ENCODE data around the gene KIRREL3.

KIRREL3 gene

DNA sequence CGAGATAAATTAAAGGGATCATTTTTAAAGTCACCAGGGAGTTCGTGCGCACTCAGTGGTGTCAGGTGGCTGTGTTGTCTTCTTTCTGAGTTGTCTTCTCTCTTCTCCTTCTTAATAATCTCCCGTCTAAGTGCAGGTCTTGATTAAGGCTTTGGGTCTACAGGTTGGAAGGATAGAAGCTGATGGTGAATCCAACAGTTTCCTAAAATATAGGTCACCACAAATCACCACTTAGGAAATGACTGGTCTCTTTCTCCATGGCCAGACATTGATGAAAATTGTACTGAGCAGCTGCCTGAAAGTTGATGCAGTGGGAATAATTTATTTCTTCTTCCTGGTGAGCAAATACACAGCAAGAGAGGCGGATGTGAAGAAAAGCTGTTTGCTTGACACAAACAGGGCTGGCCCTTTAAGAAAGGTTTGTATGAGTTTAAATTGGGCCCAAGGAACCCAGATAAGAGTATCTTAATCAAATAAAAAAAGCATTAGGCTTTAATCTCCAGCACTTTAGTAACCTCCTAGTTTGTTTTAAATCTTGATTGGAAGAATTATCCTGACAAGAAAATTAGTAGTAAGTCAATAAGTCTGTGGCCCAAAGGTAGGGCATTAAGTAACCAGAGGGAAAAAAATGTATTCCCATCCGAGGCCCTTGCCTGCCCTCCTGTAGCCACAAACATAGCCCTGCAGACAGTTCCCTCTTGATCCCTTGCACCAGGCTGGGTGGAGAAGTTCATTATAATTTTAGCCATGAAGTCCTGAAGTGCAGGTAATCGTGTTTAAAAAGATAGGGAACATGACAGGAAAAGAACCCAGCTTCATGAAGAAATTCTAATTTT, 245.8 kb downstream of the KIRREL3 start:
- DNase-seq (ENCODE audit: low read depth in 1 of 2, low spot score in 1 of 2), result no peak
- in situ Hi-C loops (cut with HindIII; ENCODE audit: low pct_unique_long_range_greater_than_20kb, low sequenced_read_pairs), result no loop called here

DNA sequence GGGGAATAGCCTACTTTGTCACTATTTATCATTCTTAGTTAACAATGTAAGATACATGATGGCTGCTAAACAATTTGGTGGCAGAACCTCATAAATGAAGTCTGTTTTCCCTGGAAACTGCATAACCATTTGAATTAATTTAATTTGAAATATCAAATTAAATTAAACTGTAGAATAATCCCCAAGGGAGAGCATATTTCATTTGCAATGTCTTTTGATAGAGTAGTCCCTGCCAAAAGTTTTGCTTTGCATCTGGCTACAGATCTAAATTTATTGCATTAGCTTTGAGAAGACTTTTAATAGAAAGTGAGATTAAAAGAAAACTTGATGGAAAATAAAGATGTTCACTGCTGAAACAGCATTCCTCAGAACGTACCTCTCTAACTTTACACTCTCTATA, 246.6 kb downstream of the KIRREL3 start:
- no peak for TF ChIP-seq JUND (IDR thresholded peaks at IDR 0.05; ENCODE audit: low read depth)
- DNase-seq (ENCODE audit: low read depth in 1 of 2, low spot score in 1 of 2), result no peak
- in situ Hi-C loops (cut with HindIII; ENCODE audit: low pct_unique_long_range_greater_than_20kb, low sequenced_read_pairs), result no loop called here

More for the DNA sequence above, 245.8 kb downstream of the KIRREL3 start:
- TF ChIP-seq JUND (IDR thresholded peaks at IDR 0.05; ENCODE audit: low read depth), result no peak

DNA sequence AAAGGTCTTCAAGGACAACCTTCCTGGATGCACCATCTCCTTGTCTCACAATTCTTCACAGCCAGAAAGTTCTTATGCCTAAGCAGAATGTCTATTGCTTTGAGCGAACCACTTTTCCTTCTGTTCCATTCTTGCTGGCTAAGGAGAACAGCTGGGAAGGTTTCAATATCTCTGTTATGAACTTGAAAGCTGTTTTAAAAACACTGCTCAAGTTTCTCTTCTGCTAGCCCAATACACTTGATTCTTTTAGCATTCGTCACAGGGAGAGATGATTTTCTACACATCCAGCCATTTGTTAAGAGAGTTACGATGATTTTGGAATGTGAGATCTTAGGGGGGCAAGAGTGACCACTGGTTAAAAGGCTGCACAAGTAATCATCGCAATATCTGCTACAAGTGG, 249.3 kb downstream of the KIRREL3 start:
- no peak for DNase-seq (ENCODE audit: low read depth in 1 of 2, low spot score in 1 of 2)
- in situ Hi-C loops (cut with HindIII; ENCODE audit: low pct_unique_long_range_greater_than_20kb, low sequenced_read_pairs), result no loop called here
- TF ChIP-seq JUND (IDR thresholded peaks at IDR 0.05; ENCODE audit: low read depth), result no peak

DNA sequence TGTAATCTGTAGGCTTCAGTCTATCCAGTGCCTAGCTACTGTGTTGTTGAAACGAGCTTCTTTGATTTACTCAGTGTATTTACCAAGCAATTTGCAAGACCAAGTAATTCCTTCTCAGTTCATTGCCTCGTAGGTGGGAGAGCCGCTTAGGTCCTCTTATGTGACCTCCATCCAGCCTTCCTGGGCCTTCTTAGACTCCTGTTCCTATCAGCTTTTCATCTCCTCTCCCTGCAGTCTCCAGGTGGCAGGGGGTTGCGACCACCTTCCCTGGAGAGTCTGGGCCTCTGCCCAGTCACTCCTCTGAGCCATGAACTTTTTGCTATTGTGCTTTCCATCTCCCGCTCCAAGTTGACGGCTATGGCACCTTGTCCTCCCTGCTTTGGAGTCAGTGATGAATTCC, 251.8 kb downstream of the KIRREL3 start:
- in situ Hi-C loops (cut with HindIII; ENCODE audit: low pct_unique_long_range_greater_than_20kb, low sequenced_read_pairs), result no loop called here
- no peak for DNase-seq (ENCODE audit: low read depth in 1 of 2, low spot score in 1 of 2)
- TF ChIP-seq JUND (IDR thresholded peaks at IDR 0.05; ENCODE audit: low read depth), result no peak

DNA sequence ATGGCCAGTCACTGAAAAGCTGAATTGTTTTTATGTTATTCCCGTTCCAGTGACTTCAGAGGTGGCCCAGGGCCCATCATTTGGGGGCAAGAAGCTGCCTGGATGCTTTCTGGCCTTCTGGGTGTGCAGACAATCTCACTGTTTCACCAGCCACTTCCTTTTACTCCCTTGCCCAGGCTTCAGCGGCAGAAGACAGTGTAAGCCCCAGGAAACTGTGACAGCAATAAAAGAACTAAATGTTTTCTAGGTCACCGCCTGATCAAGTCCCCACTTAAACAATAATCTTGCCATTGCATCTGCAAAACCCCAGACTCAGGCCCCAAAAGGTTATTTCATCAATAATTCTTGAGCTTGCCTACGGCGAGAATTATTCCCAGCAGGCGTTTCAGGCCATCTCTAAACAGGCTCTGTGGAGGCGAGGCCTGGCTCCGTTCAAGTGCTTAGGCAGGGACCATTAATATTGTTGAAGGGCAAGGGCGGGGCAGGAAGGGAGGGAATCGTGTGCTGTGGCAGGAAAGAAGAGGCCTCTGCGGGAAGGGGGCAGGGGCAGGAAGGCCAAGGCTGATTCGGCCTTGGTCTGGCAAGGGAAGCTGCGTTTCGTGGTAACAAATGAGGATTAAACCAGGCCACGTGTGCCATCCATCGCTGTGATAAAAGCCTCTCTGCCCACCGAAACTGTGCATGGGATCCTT, 252.3 kb downstream of the KIRREL3 start:
- in situ Hi-C loops (cut with HindIII; ENCODE audit: low pct_unique_long_range_greater_than_20kb, low sequenced_read_pairs), result no loop called here
- TF ChIP-seq JUND (IDR thresholded peaks at IDR 0.05; ENCODE audit: low read depth), result no peak
- no peak for DNase-seq (ENCODE audit: low read depth in 1 of 2, low spot score in 1 of 2)

DNA sequence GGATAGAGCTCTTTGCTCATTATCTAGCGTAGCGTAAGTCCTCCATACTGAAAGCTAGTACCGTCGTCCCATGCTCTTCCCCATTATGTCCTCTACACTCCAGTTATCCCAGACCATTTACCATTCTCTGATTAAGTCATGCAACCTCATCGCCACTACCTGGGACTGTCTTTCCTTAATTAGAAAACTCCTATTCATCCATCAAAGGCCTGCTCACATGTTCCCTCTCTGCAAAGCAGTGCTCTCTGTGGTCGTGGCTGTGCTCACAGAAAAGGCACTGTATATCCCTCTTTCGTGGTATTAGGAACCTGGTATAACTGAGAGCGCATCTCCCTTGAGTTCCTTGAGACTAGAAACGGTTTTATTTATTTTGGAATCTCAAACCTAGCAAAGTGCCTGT, 253.3 kb downstream of the KIRREL3 start:
- in situ Hi-C loops (cut with HindIII; ENCODE audit: low pct_unique_long_range_greater_than_20kb, low sequenced_read_pairs), result no loop called here
- no peak for DNase-seq (ENCODE audit: low read depth in 1 of 2, low spot score in 1 of 2)
- no peak for TF ChIP-seq JUND (IDR thresholded peaks at IDR 0.05; ENCODE audit: low read depth)

DNA sequence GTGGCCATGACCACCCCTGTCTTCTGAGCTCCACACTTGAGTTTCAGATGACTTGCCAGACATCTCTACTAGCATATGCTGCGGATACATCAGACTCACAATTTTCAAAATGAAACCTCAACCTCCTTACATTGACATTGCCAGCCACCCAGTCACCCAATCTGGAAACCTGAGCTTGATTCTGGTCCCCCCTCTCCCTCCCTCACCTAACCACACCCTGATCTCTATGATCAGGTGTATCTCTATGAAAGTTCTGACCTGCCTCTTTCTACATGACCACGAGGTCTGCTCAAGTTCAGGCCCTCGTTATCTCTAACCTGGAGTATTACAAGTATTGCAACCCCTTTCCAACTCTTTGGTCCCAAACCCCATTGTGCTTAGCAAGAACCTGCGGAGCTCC, 254.1 kb downstream of the KIRREL3 start:
- in situ Hi-C loops (cut with HindIII; ENCODE audit: low pct_unique_long_range_greater_than_20kb, low sequenced_read_pairs), result no loop called here
- no peak for DNase-seq (ENCODE audit: low read depth in 1 of 2, low spot score in 1 of 2)
- TF ChIP-seq JUND (IDR thresholded peaks at IDR 0.05; ENCODE audit: low read depth), result no peak

DNA sequence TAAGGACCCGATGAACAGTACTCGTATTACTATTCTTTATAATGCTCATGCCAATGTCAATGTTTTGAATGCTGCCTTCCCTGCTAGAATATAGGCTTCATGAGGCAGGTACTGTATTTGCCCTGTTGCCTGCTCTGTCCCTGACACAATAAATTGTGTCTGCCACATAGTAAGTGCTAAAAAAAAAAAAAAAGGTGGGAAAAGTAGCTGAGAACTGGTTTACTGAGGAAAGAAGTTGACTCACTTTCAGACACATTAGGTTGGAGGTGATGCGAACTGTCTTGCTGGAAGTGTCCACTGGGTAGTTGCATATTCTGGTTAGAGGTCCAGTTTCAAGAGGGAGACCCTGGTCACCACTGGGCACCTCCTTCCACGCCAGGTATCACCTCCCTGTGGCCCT, 255.9 kb downstream of the KIRREL3 start:
- no peak for DNase-seq (ENCODE audit: low read depth in 1 of 2, low spot score in 1 of 2)
- in situ Hi-C loops (cut with HindIII; ENCODE audit: low pct_unique_long_range_greater_than_20kb, low sequenced_read_pairs), result no loop called here
- TF ChIP-seq JUND (IDR thresholded peaks at IDR 0.05; ENCODE audit: low read depth), result no peak

DNA sequence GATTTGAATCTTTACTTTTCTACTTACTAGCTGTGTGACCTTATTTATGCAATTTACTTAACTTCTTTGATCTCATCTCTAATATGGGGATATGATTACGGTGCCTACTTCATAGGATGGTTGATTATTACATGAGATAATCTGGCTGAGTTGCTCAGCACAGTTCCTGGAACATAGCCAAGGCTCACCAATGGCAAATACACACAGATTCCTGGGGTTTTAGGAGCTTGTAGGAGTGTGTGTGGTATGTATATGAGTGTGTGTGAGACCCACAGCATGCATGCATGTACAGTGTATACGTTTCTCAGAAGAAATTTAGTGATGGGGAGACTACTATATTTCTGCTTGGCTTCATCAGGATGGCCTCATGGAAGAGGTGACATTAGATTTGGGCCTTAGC, 256.9 kb downstream of the KIRREL3 start:
- no peak for DNase-seq (ENCODE audit: low read depth in 1 of 2, low spot score in 1 of 2)
- no peak for TF ChIP-seq JUND (IDR thresholded peaks at IDR 0.05; ENCODE audit: low read depth)
- in situ Hi-C loops (cut with HindIII; ENCODE audit: low pct_unique_long_range_greater_than_20kb, low sequenced_read_pairs), result no loop called here

DNA sequence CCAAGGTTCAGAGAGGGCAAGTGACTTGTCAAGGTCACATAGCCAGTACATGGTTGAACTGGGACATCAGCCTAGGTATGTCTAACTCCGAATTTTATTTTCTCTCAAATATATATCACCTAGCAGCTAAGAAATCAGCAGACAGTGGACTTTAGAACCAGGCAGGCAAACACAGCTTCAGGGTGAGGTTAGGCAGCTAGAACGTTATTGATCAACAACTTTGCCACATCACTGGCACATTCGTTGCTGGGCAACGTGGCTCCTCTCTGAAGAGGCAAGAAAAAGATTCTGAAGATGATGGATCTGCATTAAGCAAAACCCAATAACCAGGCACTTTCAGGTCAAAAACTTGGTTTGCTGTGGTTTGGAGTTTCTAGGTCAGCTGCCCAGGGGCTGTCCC, 258.0 kb downstream of the KIRREL3 start:
- in situ Hi-C loops (cut with HindIII; ENCODE audit: low pct_unique_long_range_greater_than_20kb, low sequenced_read_pairs), result no loop called here
- TF ChIP-seq JUND (IDR thresholded peaks at IDR 0.05; ENCODE audit: low read depth), result no peak
- no peak for DNase-seq (ENCODE audit: low read depth in 1 of 2, low spot score in 1 of 2)

DNA sequence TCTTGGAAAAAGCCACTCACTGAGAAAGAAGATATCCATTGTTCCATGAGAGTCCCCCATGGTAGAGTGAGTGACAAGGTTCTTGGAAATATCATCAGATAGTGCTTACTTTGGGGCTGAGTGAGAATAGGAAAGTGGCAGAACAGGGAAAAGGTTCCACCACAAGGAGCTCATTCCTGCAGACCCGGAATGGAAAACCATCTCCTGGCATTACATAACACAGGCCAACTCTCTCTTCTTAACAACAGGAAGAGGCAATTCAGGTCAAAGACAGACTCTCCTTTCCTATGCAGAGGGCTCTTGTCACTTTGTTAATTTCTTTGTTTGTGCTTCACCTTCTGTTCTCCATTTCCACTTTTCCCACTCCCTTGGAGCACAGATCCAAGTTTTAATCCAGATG, 259.7 kb downstream of the KIRREL3 start:
- in situ Hi-C loops (cut with HindIII; ENCODE audit: low pct_unique_long_range_greater_than_20kb, low sequenced_read_pairs), result no loop called here
- no peak for TF ChIP-seq JUND (IDR thresholded peaks at IDR 0.05; ENCODE audit: low read depth)
- no peak for DNase-seq (ENCODE audit: low read depth in 1 of 2, low spot score in 1 of 2)

DNA sequence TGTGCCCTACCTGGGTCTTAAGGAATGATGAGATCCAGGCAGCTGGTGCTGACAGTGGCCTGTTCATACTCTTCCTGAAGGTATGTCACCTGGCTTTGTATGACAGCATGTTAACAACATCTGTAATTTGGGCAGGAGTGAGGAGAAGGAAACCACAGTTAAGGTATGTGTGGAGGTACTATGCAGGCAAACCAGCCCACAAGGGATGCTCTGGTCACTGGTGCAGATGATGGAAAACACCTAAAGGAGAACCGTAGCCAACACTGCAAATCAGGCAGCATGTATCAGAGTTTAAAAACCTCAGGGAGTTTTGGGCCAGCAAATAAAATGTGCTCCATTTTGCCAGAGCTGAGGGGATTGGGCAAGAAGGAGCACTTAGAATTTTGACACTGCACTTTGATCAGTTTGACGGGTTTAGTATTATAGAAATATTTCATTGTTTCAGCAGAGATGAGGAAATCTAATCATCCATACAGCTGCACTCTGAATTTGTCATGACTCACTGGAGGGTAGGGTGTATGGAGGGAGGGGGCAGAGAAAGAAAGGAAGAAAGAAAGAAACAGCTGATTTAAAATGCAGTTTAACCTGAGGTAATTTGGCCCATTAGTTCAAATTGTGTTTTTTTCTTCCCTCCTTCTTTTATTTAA, 260.9 kb downstream of the KIRREL3 start:
- DNase-seq (ENCODE audit: low read depth in 1 of 2, low spot score in 1 of 2), result no peak
- in situ Hi-C loops (cut with HindIII; ENCODE audit: low pct_unique_long_range_greater_than_20kb, low sequenced_read_pairs), result no loop called here
- TF ChIP-seq JUND (IDR thresholded peaks at IDR 0.05; ENCODE audit: low read depth), result no peak

All from T47D (cell line).